ENCODE data around the gene RHOT2. TPM values are rescaled to one million over a fixed set of nuclear protein-coding genes. Genes with fewer than 3 reads are reported as not detected.

The RHOT2 gene
- polyA plus RNA-seq, 1 donor = 58.3 TPM

- DNase-seq (ENCODE audit: low read depth) = no peak
Measured at GRCh38 chr16:632486-633335, 35.2 kb upstream of the RHOT2 start.

GRCh38 chr16:633336-634050 is 34.4 kb upstream of the RHOT2 start:
- DNase-seq (ENCODE audit: low read depth) = no peak

- DNase-seq (ENCODE audit: low read depth) = no peak
Measured at GRCh38 chr16:634051-634670, 33.8 kb upstream of the RHOT2 start.

- no peak for DNase-seq (ENCODE audit: low read depth)
Measured at GRCh38 chr16:634996-635395, 32.9 kb upstream of the RHOT2 start.

GRCh38 chr16:635573-636205 is 32.2 kb upstream of the RHOT2 start:
- no peak for DNase-seq (ENCODE audit: low read depth)

GRCh38 chr16:636206-637080 is 31.5 kb upstream of the RHOT2 start, which contains the start of gene METTL26:
Gene METTL26 (minus strand): TSS chr16:636305. CDS start chr16:636290, 15 bp downstream.
- peak; percentile 87 for DNase-seq (ENCODE audit: low read depth)

GRCh38 chr16:637081-638018 is 30.6 kb upstream of the RHOT2 start:
- no peak for DNase-seq (ENCODE audit: low read depth)

GRCh38 chr16:638034-638543 is 29.8 kb upstream of the RHOT2 start:
- DNase-seq (ENCODE audit: low read depth) = no peak

GRCh38 chr16:638836-639235 is 29.1 kb upstream of the RHOT2 start:
- DNase-seq (ENCODE audit: low read depth) = no peak

- no peak for DNase-seq (ENCODE audit: low read depth)
Measured at GRCh38 chr16:640614-641013, 27.3 kb upstream of the RHOT2 start.

GRCh38 chr16:641326-642188 is 26.4 kb upstream of the RHOT2 start, which contains the start of gene MCRIP2:
Gene MCRIP2 (plus strand): TSS chr16:641828. CDS start chr16:641992, 164 bp downstream.
- no peak for DNase-seq (ENCODE audit: low read depth)

GRCh38 chr16:642189-643049 is 25.5 kb upstream of the RHOT2 start:
- no peak for DNase-seq (ENCODE audit: low read depth)

GRCh38 chr16:643050-643368 is 24.9 kb upstream of the RHOT2 start:
- DNase-seq (ENCODE audit: low read depth) = no peak

GRCh38 chr16:644556-644955 is 23.4 kb upstream of the RHOT2 start:
- DNase-seq (ENCODE audit: low read depth) = no peak

- no peak for DNase-seq (ENCODE audit: low read depth)
Measured at GRCh38 chr16:645852-646678, 21.9 kb upstream of the RHOT2 start.

- DNase-seq (ENCODE audit: low read depth) = no peak
Measured at GRCh38 chr16:646679-647172, 21.2 kb upstream of the RHOT2 start.
